SK-N-SH (cell line): Measurements from ENCODE around the gene KASH5. TPM values are rescaled to one million over a fixed set of nuclear protein-coding genes. Genes with fewer than 3 reads are reported as not detected.

Source experiments
- CTCF ChIA-PET: fragments of 300-600, 350-600 bp; formaldehyde crosslinking; extraction: SDS; loops from one replicate; lab custom pipeline; 2021; lab: Yijun Ruan, JAX
- POLR2A ChIA-PET: fragments of 350-600 bp; sonication (Branson Sonifier 250); formaldehyde crosslinking; extraction: SDS; loops from one replicate; lab custom pipeline; 2020; ENCODE audit warnings: antibody characterized with exemption, inconsistent platforms; lab: Yijun Ruan, JAX
- DNase-seq: peaks from one replicate; pipeline ENCODE4 v3.0.0; 2012
- H2AFZ ChIP-seq: fragments of 200-600 bp; sonication (generic); 2 replicates; pipeline ENCODE4 v1.8.1; 2016; ENCODE audit warnings: antibody characterized with exemption, mild to moderate bottlenecking, low read depth
- H3F3A ChIP-seq: fragments of 200-600 bp; sonication (generic); replicated peaks from 2 replicates; pipeline ENCODE3; 2016; ENCODE audit warnings: antibody characterized with exemption, mild to moderate bottlenecking; ENCODE audit not compliant: insufficient read depth
- H3K27ac ChIP-seq, 2 experiments: fragments of 200-500 bp in 1 of 2; fragments of 200-600 bp in 1 of 2; sonication (Bioruptor generic) in 1 of 2; sonication (generic), shearing (Covaris generic) in 1 of 2; 2 replicates each; pipeline versions ENCODE4 v1.5.1 to v1.6.1; 2014 to 2016; ENCODE audit warnings: low read depth in 2 of 2, inconsistent platforms in 1 of 2, low read length in 1 of 2, mild to moderate bottlenecking in 1 of 2, mixed read lengths in 1 of 2
- H3K27me3 ChIP-seq: fragments of 200-600 bp; sonication (generic), shearing (Covaris generic); 2 replicates; pipeline ENCODE4 v1.6.1; 2016; ENCODE audit warnings: mixed run types; ENCODE audit not compliant: insufficient read depth
- H3K36me3 ChIP-seq, 2 experiments: fragments of 200-500 bp in 1 of 2; fragments of 200-600 bp in 1 of 2; sonication (Bioruptor generic) in 1 of 2; sonication (generic) in 1 of 2; replicated peaks in 1 of 2; 2 replicates each; pipeline versions ENCODE3 to v1.5.1; 2014 to 2016; ENCODE audit warnings: low read length in 1 of 2, mild to moderate bottlenecking in 1 of 2; ENCODE audit not compliant: insufficient read depth in 2 of 2, control insufficient read depth in 1 of 2
- H3K4me1 ChIP-seq, 2 experiments: fragments of 200-500 bp in 1 of 2; fragments of 200-600 bp in 1 of 2; sonication (Bioruptor generic) in 1 of 2; sonication (generic), shearing (Covaris generic) in 1 of 2; 2 replicates each; pipeline versions ENCODE4 v1.5.1 to v1.6.1; 2014 to 2016; ENCODE audit warnings: low read depth in 1 of 2, low read length in 1 of 2, mixed run types in 1 of 2; ENCODE audit not compliant: insufficient read depth in 2 of 2, control insufficient read depth in 1 of 2
- H3K4me2 ChIP-seq: fragments of 200-600 bp; sonication (generic), shearing (Covaris generic); 2 replicates; pipeline ENCODE4 v1.6.1; 2017; ENCODE audit warnings: mixed run types
- H3K4me3 ChIP-seq, 2 experiments: fragments of 200-500 bp in 1 of 2; fragments of 200-600 bp in 1 of 2; sonication (Bioruptor generic) in 1 of 2; sonication (generic), shearing (Covaris generic) in 1 of 2; 2 replicates each; pipeline versions ENCODE4 v1.5.1 to v1.8.1; 2014 to 2016; ENCODE audit warnings: low read depth in 2 of 2, inconsistent platforms in 1 of 2, low read length in 1 of 2, mild to moderate bottlenecking in 1 of 2, mixed read lengths in 1 of 2, moderate library complexity in 1 of 2
- H3K79me2 ChIP-seq: fragments of 200-600 bp; sonication (generic); 2 replicates; pipeline ENCODE4 v1.8.1; 2017; ENCODE audit warnings: mild to moderate bottlenecking; ENCODE audit not compliant: insufficient read depth
- H3K9ac ChIP-seq: fragments of 200-600 bp; sonication (generic); 2 replicates; pipeline ENCODE4 v1.6.1; 2017; ENCODE audit warnings: mixed run types
- H3K9me2 ChIP-seq: fragments of 200-600 bp; sonication (generic); 2 replicates; pipeline ENCODE4 v1.6.1; 2017; ENCODE audit warnings: mixed run types
- H3K9me3 ChIP-seq: fragments of 200-600 bp; sonication (generic); 2 replicates; pipeline ENCODE4 v1.6.1; 2017; ENCODE audit warnings: mixed run types, mild to moderate bottlenecking, moderate library complexity
- H4K20me1 ChIP-seq: fragments of 200-600 bp; sonication (generic); 2 replicates; pipeline ENCODE4 v1.6.1; 2017; ENCODE audit warnings: mild to moderate bottlenecking, mixed run types; ENCODE audit not compliant: insufficient read depth
- GATA2 ChIP-seq: sonication (generic); formaldehyde crosslinking; IDR thresholded peaks from 2 replicates; pipeline ENCODE4 v1.5.0; 2020; ENCODE audit warnings: mild to moderate bottlenecking, missing genetic modification reagents
- NRF1 ChIP-seq: IDR thresholded peaks from 2 replicates; pipeline ENCODE4 v1.6.1; 2012; ENCODE audit warnings: low read depth, mild to moderate bottlenecking, low read length
- POLR2AphosphoS5 ChIP-seq: IDR thresholded peaks from 2 replicates; pipeline ENCODE4 v1.6.1; 2012; ENCODE audit warnings: low read depth, low read length
- RFX5 ChIP-seq: IDR thresholded peaks from 2 replicates; pipeline ENCODE4 v1.6.1; 2012; ENCODE audit warnings: mild to moderate bottlenecking, improper control_type of control experiment, low read length
- SMC3 ChIP-seq: IDR thresholded peaks from 2 replicates; pipeline ENCODE4 v1.6.1; 2012; ENCODE audit warnings: low read depth, low read length, improper control_type of control experiment
- WGBS: methylation state at CpG from one replicate; pipeline ENCODE4 v1.1.6; 2017; ENCODE audit warnings: low lambda C conversion rate; 5-methylcytosine and 5-hydroxymethylcytosine counted together
- polyA plus RNA-seq, 3 experiments: library from polyadenylated mRNA; depleted of rRNA; stranded (reverse); fragments of >200 nt; gene quantifications; 2 replicates each; pipeline ENCODE4 v1.2.3, GENCODE V29; 2012
- TF ChIP-seq, protein P1 (sequence below): IDR thresholded peaks from 2 replicates; pipeline ENCODE4 v1.4.0; 2012; ENCODE audit warnings: low read depth
- TF ChIP-seq, protein P2 (sequence below): IDR thresholded peaks from 2 replicates; pipeline ENCODE4 v1.6.1; 2012; ENCODE audit warnings: mild to moderate bottlenecking, low read depth, low read length, moderate library complexity
- TF ChIP-seq, protein P3 (sequence below): IDR thresholded peaks from 2 replicates; pipeline ENCODE4 v1.4.0; 2012; ENCODE audit warnings: low read depth, borderline replicate concordance

The KASH5 gene
- polyA plus RNA-seq, 1 of the 3 experiments (the other 2 are of a cell fraction), result 0.20 TPM

DNA sequence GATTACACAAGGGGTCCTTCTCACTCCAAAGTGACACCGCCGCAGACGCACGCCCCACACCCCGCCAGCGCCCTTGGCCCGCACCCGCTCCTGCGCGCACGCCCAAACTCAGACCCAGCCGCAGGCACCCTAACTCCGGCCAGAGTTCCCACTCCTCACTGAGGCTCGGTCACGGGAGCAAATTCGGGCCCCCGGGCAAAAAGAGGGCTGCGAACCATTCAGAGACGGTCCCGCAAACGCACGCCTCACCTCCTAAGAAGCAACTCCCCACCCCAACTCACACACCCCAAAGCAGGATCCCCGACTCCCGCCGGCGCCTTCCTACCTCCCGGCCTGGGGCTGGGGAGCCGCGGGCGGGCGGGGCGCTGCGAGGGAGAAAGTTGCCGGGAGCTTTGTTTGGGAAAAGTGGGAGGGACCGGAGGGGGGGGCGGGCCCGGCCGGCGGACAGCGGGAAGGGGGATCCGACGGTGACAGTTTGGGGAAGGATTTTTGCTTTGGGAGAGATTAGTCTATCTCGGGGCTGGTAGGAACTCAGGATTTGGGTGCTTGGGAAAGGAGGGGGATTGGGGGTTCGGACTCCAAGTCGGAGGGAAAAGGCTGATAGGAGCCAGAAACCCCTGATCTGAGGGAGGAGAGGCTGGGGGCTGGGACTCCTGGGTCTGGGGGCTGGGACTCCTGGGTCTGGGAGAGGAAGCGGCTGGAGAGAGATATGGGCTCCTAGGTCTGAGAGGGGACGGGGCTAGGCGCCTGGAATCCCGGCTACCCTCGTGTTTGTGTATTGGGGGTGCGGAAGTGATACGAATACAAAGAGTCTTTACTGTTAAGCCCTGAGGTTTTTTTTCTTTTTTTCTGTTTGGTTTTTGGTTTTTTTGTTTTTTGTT is 25.8 kb upstream of the KASH5 start, which contains the start of gene TEAD2:
TEAD2 (minus strand) TSS at position 369 of the 881 bp plus-strand sequence. CDS start 2,341 bp downstream, outside the sequence.
- ChIA-PET CTCF (interaction anchor here (0.8 kb wide), 1 partner anchor 12 kb away, joined by 3 read pairs; no protein-coding TSS in a partner anchor), POLR2A (no interaction called here)
- H3K9ac ChIP-seq, result peak within 1 kb of the TSS; percentile 99
- peak within 1 kb of the TSS; percentile 91 for H2AFZ ChIP-seq
- H3K79me2 ChIP-seq, result peaks cover 39% of the 10 kb centered on the region
- H4K20me1 ChIP-seq, result no peaks in the 10 kb centered on the region
- H3K4me3 ChIP-seq, result peak within 1 kb of the TSS; percentile 64 to 91
- DNase-seq, result peak; percentile 69
- H3K4me1 ChIP-seq, result no peaks in the 10 kb centered on the region; a peak in 1 of 4 replicates
- peak; percentile 75 for TF ChIP-seq POLR2AphosphoS5
- TF ChIP-seq, protein P1, sequence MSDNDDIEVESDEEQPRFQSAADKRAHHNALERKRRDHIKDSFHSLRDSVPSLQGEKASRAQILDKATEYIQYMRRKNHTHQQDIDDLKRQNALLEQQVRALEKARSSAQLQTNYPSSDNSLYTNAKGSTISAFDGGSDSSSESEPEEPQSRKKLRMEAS, result no peak
- peak within 1 kb of the TSS; percentile 94 for H3K4me2 ChIP-seq
- peaks cover 4% of the 10 kb centered on the region for H3F3A ChIP-seq
- H3K9me3 ChIP-seq, result no peaks in the 10 kb centered on the region
- WGBS, result 1% methylated on average over 49 of the region's 52 CpGs
- H3K9me2 ChIP-seq, result no peaks in the 10 kb centered on the region
- no peaks in the 10 kb centered on the region for H3K27me3 ChIP-seq
- H3K36me3 ChIP-seq, result peaks cover 4 to 21% of the 10 kb centered on the region in 2 experiments
- H3K27ac ChIP-seq, result peak within 1 kb of the TSS; percentile 68 to 86

DNA sequence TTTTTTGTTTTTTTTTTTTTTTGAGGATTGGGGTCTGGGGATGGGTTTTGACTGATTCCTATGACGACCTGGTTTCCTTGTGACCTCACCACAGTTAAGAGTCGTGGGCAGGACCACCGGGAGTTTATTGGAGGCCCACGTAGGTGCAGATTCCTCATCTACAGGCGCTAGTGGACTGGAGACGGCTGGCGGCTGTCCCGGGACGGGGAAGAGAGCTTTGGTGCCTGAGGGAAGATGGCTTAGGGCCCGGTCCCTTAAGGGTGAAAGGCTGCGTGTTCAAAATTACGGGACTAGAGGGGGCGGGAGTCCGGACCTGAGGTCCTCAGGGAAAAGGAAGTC is 25.2 kb upstream of the KASH5 start:
- CTCF ChIA-PET, result interaction anchor here (0.8 to 1.2 kb wide), 2 partner anchors 13 to 80 kb away, joined by 3 read pairs; no protein-coding TSS in a partner anchor
- TF ChIP-seq RFX5 (no peak), SMC3 (no peak), GATA2 (CRISPR knock-in tag) (no peak), NRF1 (no peak)
- TF ChIP-seq, protein P2, sequence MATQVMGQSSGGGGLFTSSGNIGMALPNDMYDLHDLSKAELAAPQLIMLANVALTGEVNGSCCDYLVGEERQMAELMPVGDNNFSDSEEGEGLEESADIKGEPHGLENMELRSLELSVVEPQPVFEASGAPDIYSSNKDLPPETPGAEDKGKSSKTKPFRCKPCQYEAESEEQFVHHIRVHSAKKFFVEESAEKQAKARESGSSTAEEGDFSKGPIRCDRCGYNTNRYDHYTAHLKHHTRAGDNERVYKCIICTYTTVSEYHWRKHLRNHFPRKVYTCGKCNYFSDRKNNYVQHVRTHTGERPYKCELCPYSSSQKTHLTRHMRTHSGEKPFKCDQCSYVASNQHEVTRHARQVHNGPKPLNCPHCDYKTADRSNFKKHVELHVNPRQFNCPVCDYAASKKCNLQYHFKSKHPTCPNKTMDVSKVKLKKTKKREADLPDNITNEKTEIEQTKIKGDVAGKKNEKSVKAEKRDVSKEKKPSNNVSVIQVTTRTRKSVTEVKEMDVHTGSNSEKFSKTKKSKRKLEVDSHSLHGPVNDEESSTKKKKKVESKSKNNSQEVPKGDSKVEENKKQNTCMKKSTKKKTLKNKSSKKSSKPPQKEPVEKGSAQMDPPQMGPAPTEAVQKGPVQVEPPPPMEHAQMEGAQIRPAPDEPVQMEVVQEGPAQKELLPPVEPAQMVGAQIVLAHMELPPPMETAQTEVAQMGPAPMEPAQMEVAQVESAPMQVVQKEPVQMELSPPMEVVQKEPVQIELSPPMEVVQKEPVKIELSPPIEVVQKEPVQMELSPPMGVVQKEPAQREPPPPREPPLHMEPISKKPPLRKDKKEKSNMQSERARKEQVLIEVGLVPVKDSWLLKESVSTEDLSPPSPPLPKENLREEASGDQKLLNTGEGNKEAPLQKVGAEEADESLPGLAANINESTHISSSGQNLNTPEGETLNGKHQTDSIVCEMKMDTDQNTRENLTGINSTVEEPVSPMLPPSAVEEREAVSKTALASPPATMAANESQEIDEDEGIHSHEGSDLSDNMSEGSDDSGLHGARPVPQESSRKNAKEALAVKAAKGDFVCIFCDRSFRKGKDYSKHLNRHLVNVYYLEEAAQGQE, result no peak
- TF ChIP-seq, protein P3, sequence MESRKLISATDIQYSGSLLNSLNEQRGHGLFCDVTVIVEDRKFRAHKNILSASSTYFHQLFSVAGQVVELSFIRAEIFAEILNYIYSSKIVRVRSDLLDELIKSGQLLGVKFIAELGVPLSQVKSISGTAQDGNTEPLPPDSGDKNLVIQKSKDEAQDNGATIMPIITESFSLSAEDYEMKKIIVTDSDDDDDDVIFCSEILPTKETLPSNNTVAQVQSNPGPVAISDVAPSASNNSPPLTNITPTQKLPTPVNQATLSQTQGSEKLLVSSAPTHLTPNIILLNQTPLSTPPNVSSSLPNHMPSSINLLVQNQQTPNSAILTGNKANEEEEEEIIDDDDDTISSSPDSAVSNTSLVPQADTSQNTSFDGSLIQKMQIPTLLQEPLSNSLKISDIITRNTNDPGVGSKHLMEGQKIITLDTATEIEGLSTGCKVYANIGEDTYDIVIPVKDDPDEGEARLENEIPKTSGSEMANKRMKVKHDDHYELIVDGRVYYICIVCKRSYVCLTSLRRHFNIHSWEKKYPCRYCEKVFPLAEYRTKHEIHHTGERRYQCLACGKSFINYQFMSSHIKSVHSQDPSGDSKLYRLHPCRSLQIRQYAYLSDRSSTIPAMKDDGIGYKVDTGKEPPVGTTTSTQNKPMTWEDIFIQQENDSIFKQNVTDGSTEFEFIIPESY, result no peak
- Histone ChIP-seq H3K36me3 (peaks cover 4 to 16% of the 10 kb centered on the region in 2 experiments), H3K4me3 (peak overlapping the region; percentile 64 to 91), H3K4me1 (no peaks in the 10 kb centered on the region; a peak in 1 of 4 replicates), H3K9me3 (no peaks in the 10 kb centered on the region), H3K79me2 (peaks cover 39% of the 10 kb centered on the region), H3K9ac (peak overlapping the region; percentile 99), H3F3A (peaks cover 4% of the 10 kb centered on the region), H4K20me1 (no peaks in the 10 kb centered on the region), H3K9me2 (no peaks in the 10 kb centered on the region), H3K27me3 (no peaks in the 10 kb centered on the region), H3K4me2 (peak overlapping the region; percentile 94), H2AFZ (peak overlapping the region; percentile 91), H3K27ac (peak overlapping the region; percentile 34 to 86)
- 1% methylated on average over 14 of the region's 14 CpGs for WGBS
- peak; percentile 48 for DNase-seq
- POLR2A ChIA-PET, result no interaction called here
